HepG2 (cell line): ENCODE results near the gene SYT7. TPM values are rescaled to one million over a fixed set of nuclear protein-coding genes. Genes with fewer than 3 reads are reported as not detected.

ENCODE experiments used
- ARNTL ChIP-seq: sonication (generic); formaldehyde crosslinking; IDR thresholded peaks from 2 replicates; pipeline ENCODE4 v1.4.0; 2020; ENCODE audit warnings: mild to moderate bottlenecking, missing genetic modification reagents
- CHD2 ChIP-seq: IDR thresholded peaks from 2 replicates; pipeline ENCODE4 v1.6.1; 2011; ENCODE audit warnings: low read depth, low read length, improper control_type of control experiment
- FOXK1 ChIP-seq: sonication (generic); formaldehyde crosslinking; IDR thresholded peaks from 2 replicates; pipeline ENCODE4 v1.4.0; 2020; ENCODE audit warnings: low read depth, missing genetic modification reagents, borderline replicate concordance
- ISX ChIP-seq: sonication (generic); formaldehyde crosslinking; conservative IDR thresholded peaks from 2 replicates; pipeline ENCODE4 v1.5.0; 2020; ENCODE audit warnings: missing genetic modification reagents
- KDM5B ChIP-seq: sonication (generic); formaldehyde crosslinking; IDR thresholded peaks from 2 replicates; pipeline ENCODE4 v1.4.0; 2020; ENCODE audit warnings: missing genetic modification reagents, mild to moderate bottlenecking, borderline replicate concordance
- NFYB ChIP-seq: sonication (generic); formaldehyde crosslinking; IDR thresholded peaks from 2 replicates; pipeline ENCODE4 v1.4.0; 2020; ENCODE audit warnings: missing genetic modification reagents
- PCBP2 ChIP-seq: fragments of 200-400 bp; formaldehyde crosslinking; optimal IDR thresholded peaks from 2 replicates; pipeline ENCODE3; 2018; ENCODE audit warnings: low read length, low read depth; ENCODE audit not compliant: poor library complexity, severe bottlenecking
- PHF20 ChIP-seq: sonication (generic); formaldehyde crosslinking; IDR thresholded peaks from 2 replicates; pipeline ENCODE4 v1.5.0; 2020; ENCODE audit warnings: mild to moderate bottlenecking, missing genetic modification reagents
- RAD21 ChIP-seq: fragments of 450-650 bp; formaldehyde crosslinking; IDR thresholded peaks from 2 replicates; pipeline ENCODE4 v1.5.0; 2020; ENCODE audit warnings: mild to moderate bottlenecking
- SMARCC2 ChIP-seq: fragments of 450-650 bp; IDR thresholded peaks from 2 replicates; pipeline ENCODE4 v1.6.1; 2017; ENCODE audit warnings: antibody characterized with exemption, mild to moderate bottlenecking
- SNRNP70 ChIP-seq: fragments of 200-400 bp; formaldehyde crosslinking; IDR thresholded peaks from 2 replicates; pipeline ENCODE4 v1.6.1; 2017; ENCODE audit warnings: mild to moderate bottlenecking, low read depth, low read length, moderate library complexity
- ZNF225 ChIP-seq: sonication (generic); formaldehyde crosslinking; IDR thresholded peaks from 2 replicates; pipeline ENCODE4 v1.4.0; 2020; ENCODE audit warnings: mild to moderate bottlenecking, missing genetic modification reagents
- ZNF260 ChIP-seq: sonication (generic); formaldehyde crosslinking; IDR thresholded peaks from 2 replicates; pipeline ENCODE4 v1.4.0; 2020; ENCODE audit warnings: missing genetic modification reagents, low read depth, mild to moderate bottlenecking, borderline replicate concordance
- ZNF589 ChIP-seq: sonication (generic); formaldehyde crosslinking; conservative IDR thresholded peaks from 2 replicates; pipeline ENCODE4 v1.8.0; 2022; ENCODE audit warnings: mild to moderate bottlenecking, moderate library complexity, missing genetic modification reagents
- ZNF720 ChIP-seq: sonication (generic); formaldehyde crosslinking; IDR thresholded peaks from 2 replicates; pipeline ENCODE4 v1.4.0; 2020; ENCODE audit warnings: missing genetic modification reagents
- polyA plus RNA-seq, 8 experiments: library from polyadenylated mRNA; depleted of rRNA in 3 of 8; stranded (reverse) in 7 of 8; unstranded in 1 of 8; fragments of >200 nt; fragmentation: Illumina TruSeq in 4 of 8; extraction: Trizol in 4 of 8; gene quantifications; 2 replicates each; pipeline versions ENCODE4 v1.2.1 to v1.2.3, GENCODE V29; 2011 to 2016; ENCODE audit warnings: low read depth in 4 of 8, missing spikeins in 1 of 8, mixed read lengths in 1 of 8; ENCODE audit not compliant: insufficient read depth in 1 of 8
- total RNA-seq, 5 experiments: library from RNA; depleted of rRNA; stranded (reverse); fragments of >200 nt; fragmentation: Illumina TruSeq; extraction: Trizol; gene quantifications; 2 replicates each; pipeline ENCODE4 v1.2.3, GENCODE V29; 2016; ENCODE audit warnings: low read depth in 1 of 5
- TF ChIP-seq, protein P1 (sequence below): sonication (generic); formaldehyde crosslinking; IDR thresholded peaks from 2 replicates; pipeline ENCODE4 v1.5.1; 2020; ENCODE audit warnings: mild to moderate bottlenecking, moderate library complexity, missing genetic modification reagents
- TF ChIP-seq, protein P2 (sequence below): sonication (generic); formaldehyde crosslinking; IDR thresholded peaks from 2 replicates; pipeline ENCODE4 v1.5.0; 2020; ENCODE audit warnings: mild to moderate bottlenecking, missing genetic modification reagents
- TF ChIP-seq, protein P3 (sequence below): sonication (generic); formaldehyde crosslinking; IDR thresholded peaks from 2 replicates; pipeline ENCODE4 v1.4.0; 2020; ENCODE audit warnings: missing genetic modification reagents
- TF ChIP-seq, protein P4 (sequence below): sonication (generic); formaldehyde crosslinking; IDR thresholded peaks from 2 replicates; pipeline ENCODE4 v1.5.0; 2020; ENCODE audit warnings: missing genetic modification reagents, mild to moderate bottlenecking, borderline replicate concordance

SYT7 gene
- total and polyA plus RNA-seq, 2 of the 13 experiments (the other 11 are each of a cell fraction or from before 2014, with no cell fraction given), result 1.4 to 4.4 TPM

DNA sequence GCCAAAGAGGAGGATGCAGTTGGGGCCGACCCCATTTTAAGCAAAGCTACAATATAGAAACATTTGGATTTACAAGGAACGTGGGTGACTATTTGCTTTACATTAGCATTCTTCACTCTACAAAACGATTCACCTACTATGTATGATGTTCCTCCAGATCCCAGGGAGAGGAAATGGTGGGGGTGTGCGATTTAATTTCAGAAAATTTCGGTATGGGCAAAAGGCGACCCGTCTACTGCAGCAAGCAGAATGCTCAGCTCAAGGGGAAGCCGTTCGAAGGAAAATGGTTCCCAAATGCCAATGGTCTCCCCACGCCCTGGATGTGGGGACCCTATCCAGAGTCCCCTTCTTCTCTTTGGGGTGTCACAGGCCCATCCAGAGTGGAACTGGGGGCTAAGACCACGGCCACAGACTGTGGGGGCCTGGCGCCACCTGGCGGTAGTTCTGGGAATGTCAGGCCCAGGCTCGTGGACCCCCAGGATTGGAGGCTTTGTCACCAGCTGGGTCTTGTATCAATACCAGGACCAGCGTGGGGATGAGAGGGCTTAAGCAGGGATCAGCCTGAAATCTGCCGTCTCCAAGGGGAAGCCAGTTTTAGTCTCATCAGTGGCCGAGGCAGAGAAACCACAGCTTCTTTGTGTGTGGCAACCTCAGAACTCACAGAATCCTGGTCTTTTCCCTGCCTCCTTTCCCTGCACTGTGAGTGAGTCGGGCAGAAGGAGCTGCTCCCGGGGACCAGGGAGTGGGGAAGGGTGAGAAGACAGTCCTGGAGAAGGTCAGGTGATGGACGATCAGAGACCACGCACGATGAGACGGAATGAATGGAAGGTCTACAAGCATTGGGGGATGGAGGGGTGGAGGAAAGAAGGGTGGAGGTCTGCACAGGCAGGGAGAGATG, 64.0 kb downstream of the SYT7 start (continued):
- TF ChIP-seq ISX (CRISPR knock-in tag) (no peak), SMARCC2 (no peak), PHF20 (CRISPR knock-in tag) (no peak), ZNF589 (CRISPR knock-in tag) (no peak), SNRNP70 (no peak), RAD21 (CRISPR knock-in tag) (peak; percentile 94), ARNTL (no peak), NFYB (CRISPR knock-in tag) (no peak), PCBP2 (no peak), CHD2 (no peak), ZNF225 (CRISPR knock-in tag) (no peak), FOXK1 (CRISPR knock-in tag) (no peak), ZNF720 (CRISPR knock-in tag) (no peak), KDM5B (CRISPR knock-in tag) (no peak), ZNF260 (CRISPR knock-in tag) (0 out of 2 replicates have a peak, but pooled peaks have one; percentile 35)
- TF ChIP-seq, protein P1, sequence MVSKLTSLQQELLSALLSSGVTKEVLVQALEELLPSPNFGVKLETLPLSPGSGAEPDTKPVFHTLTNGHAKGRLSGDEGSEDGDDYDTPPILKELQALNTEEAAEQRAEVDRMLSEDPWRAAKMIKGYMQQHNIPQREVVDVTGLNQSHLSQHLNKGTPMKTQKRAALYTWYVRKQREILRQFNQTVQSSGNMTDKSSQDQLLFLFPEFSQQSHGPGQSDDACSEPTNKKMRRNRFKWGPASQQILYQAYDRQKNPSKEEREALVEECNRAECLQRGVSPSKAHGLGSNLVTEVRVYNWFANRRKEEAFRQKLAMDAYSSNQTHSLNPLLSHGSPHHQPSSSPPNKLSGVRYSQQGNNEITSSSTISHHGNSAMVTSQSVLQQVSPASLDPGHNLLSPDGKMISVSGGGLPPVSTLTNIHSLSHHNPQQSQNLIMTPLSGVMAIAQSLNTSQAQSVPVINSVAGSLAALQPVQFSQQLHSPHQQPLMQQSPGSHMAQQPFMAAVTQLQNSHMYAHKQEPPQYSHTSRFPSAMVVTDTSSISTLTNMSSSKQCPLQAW (CRISPR knock-in tag), result peak; percentile 75
- TF ChIP-seq, protein P2, sequence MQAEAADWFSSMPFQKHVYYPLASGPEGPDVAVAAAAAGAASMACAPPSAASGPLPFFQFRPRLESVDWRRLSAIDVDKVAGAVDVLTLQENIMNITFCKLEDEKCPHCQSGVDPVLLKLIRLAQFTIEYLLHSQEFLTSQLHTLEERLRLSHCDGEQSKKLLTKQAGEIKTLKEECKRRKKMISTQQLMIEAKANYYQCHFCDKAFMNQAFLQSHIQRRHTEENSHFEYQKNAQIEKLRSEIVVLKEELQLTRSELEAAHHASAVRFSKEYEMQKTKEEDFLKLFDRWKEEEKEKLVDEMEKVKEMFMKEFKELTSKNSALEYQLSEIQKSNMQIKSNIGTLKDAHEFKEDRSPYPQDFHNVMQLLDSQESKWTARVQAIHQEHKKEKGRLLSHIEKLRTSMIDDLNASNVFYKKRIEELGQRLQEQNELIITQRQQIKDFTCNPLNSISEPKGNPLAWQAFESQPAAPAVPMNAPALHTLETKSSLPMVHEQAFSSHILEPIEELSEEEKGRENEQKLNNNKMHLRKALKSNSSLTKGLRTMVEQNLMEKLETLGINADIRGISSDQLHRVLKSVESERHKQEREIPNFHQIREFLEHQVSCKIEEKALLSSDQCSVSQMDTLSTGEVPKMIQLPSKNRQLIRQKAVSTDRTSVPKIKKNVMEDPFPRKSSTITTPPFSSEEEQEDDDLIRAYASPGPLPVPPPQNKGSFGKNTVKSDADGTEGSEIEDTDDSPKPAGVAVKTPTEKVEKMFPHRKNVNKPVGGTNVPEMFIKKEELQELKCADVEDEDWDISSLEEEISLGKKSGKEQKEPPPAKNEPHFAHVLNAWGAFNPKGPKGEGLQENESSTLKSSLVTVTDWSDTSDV (CRISPR knock-in tag), result no peak
- TF ChIP-seq, protein P3, sequence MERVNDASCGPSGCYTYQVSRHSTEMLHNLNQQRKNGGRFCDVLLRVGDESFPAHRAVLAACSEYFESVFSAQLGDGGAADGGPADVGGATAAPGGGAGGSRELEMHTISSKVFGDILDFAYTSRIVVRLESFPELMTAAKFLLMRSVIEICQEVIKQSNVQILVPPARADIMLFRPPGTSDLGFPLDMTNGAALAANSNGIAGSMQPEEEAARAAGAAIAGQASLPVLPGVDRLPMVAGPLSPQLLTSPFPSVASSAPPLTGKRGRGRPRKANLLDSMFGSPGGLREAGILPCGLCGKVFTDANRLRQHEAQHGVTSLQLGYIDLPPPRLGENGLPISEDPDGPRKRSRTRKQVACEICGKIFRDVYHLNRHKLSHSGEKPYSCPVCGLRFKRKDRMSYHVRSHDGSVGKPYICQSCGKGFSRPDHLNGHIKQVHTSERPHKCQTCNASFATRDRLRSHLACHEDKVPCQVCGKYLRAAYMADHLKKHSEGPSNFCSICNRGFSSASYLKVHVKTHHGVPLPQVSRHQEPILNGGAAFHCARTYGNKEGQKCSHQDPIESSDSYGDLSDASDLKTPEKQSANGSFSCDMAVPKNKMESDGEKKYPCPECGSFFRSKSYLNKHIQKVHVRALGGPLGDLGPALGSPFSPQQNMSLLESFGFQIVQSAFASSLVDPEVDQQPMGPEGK (CRISPR knock-in tag), result peak; percentile 37; the same call in 1 of the 2 replicates
- TF ChIP-seq, protein P4, sequence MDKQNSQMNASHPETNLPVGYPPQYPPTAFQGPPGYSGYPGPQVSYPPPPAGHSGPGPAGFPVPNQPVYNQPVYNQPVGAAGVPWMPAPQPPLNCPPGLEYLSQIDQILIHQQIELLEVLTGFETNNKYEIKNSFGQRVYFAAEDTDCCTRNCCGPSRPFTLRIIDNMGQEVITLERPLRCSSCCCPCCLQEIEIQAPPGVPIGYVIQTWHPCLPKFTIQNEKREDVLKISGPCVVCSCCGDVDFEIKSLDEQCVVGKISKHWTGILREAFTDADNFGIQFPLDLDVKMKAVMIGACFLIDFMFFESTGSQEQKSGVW (CRISPR knock-in tag), result no peak
